Glutamatergic neuron (in vitro differentiated cells): ENCODE measurements around the gene ATP11B. TPM values are rescaled to one million over a fixed set of nuclear protein-coding genes. Genes with fewer than 3 reads are reported as not detected.

Experiments used
- DNase-seq: peaks from one replicate; pipeline ENCODE4 v3.0.0; 2022
- H3K27ac Mint-ChIP-seq: one replicate; pipeline ENCODE4 v1.8.0; 2020; ENCODE audit warnings: mild to moderate bottlenecking, mixed read lengths, inconsistent platforms; ENCODE audit not compliant: unreplicated experiment
- H3K27me3 Mint-ChIP-seq: one replicate; pipeline ENCODE4 v1.8.0; 2020; ENCODE audit warnings: mild to moderate bottlenecking, moderate library complexity, mixed read lengths, inconsistent platforms; ENCODE audit not compliant: unreplicated experiment
- H3K36me3 Mint-ChIP-seq: one replicate; pipeline ENCODE4 v1.8.0; 2020; ENCODE audit warnings: mild to moderate bottlenecking, mixed read lengths, inconsistent platforms; ENCODE audit not compliant: unreplicated experiment
- H3K4me1 Mint-ChIP-seq: one replicate; pipeline ENCODE4 v1.8.0; 2020; ENCODE audit warnings: mild to moderate bottlenecking, low read depth, mixed read lengths, inconsistent platforms; ENCODE audit not compliant: unreplicated experiment
- H3K4me3 Mint-ChIP-seq: one replicate; pipeline ENCODE4 v1.8.0; 2020; ENCODE audit warnings: mild to moderate bottlenecking, mixed read lengths, inconsistent platforms; ENCODE audit not compliant: unreplicated experiment
- H3K9me3 Mint-ChIP-seq: one replicate; pipeline ENCODE4 v1.8.0; 2020; ENCODE audit warnings: mild to moderate bottlenecking, moderate library complexity, mixed read lengths, inconsistent platforms; ENCODE audit not compliant: unreplicated experiment
- CTCF ChIP-seq: fragments of 200-600 bp; sonication (generic); IDR thresholded peaks from one replicate; pipeline ENCODE4 v1.5.0; 2021; ENCODE audit not compliant: partially characterized antibody, unreplicated experiment
- total RNA-seq: library from RNA; stranded (reverse); fragmentation: NEBNext Ultra II Directional; extraction: Animal tissue kit (Norgen Biotek cat#: 25700); gene quantifications from one replicate; pipeline ENCODE4 v1.2.1, GENCODE V29; 2021; ENCODE audit not compliant: unreplicated experiment

ATP11B gene
- total RNA-seq, 1 donor from 2014 or later = 36.2 TPM

GRCh38 chr3:182969853-182970252, 176.5 kb downstream of the ATP11B start:
- Mint-ChIP-seq H3K4me1 (no peaks in the 10 kb centered on the region), H3K9me3 (no peaks in the 10 kb centered on the region), H3K4me3 (no peak overlapping the region), H3K27me3 (no peaks in the 10 kb centered on the region), H3K36me3 (no peaks in the 10 kb centered on the region), H3K27ac (no peak overlapping the region)
- no peak for DNase-seq
- no peak for TF ChIP-seq CTCF

DNA sequence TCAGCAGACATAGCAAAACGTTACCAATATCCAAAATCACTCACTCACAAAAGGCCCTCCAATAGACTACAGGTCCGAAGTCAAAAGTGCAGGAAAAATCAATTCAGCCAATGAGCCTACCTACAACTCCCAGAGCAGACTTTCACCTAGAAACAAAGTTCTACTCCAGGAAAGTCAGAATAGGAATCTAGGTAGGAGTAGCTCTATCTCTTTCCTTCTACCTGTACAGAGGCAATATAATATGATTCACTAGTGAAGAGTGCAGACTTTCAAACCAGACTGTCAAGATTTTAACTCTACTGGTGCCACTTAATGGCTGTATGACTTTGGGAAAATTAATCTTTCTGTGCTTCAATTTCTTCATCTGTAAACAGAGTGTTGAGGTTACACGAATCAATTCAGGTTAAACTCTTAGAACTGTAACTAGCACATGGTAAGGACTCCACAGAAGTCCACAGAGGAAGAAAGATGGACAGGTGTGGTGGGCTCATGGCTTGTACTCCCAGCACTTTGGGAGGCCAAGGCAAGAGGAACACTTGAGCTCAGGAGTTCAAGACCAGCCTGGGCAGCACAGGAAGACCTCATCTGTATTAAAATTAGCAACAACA, 177.6 kb downstream of the ATP11B start:
- no peaks in the 10 kb centered on the region for H3K36me3 Mint-ChIP-seq
- H3K27me3 Mint-ChIP-seq = no peaks in the 10 kb centered on the region
- DNase-seq = no peak
- no peak overlapping the region for H3K4me3 Mint-ChIP-seq
- no peaks in the 10 kb centered on the region for H3K4me1 Mint-ChIP-seq
- H3K27ac Mint-ChIP-seq = no peak overlapping the region
- no peak for TF ChIP-seq CTCF
- H3K9me3 Mint-ChIP-seq = no peaks in the 10 kb centered on the region

Other genes starting within 250 kb of the ATP11B start
- 31.2 TPM for gene DCUN1D1, start 187.0 kb downstream of the ATP11B start, total RNA-seq